GM18498 (cell line): ENCODE measurements around the gene SBF2.

Experiments
- ATAC-seq: cut with Tn5 transposase; IDR thresholded peaks from one replicate; pipeline ENCODE4 v1.9.1; 2021; ENCODE audit warnings: mild to moderate bottlenecking, moderate library complexity; ENCODE audit not compliant: unreplicated experiment

The SBF2 gene

GRCh38 chr11:9736365-9736764, 557.7 kb downstream of the SBF2 start:
- no peak for ATAC-seq

GRCh38 chr11:9735919-9736318, 558.1 kb downstream of the SBF2 start:
- ATAC-seq = no peak

GRCh38 chr11:9735236-9735635, 558.8 kb downstream of the SBF2 start:
- ATAC-seq = no peak

GRCh38 chr11:9733212-9733611, 560.8 kb downstream of the SBF2 start:
- ATAC-seq = no peak

- ATAC-seq = no peak
Observed at GRCh38 chr11:9732453-9732852, 561.6 kb downstream of the SBF2 start.

GRCh38 chr11:9731256-9731655, 562.8 kb downstream of the SBF2 start:
- ATAC-seq = no peak
